Spleen (tissue), 13 donors: ENCODE results near the gene POLD3. TPM values are rescaled to one million over a fixed set of nuclear protein-coding genes. Genes with fewer than 3 reads are reported as not detected.

Experiments
- DNase-seq: peaks from one replicate; pipeline ENCODE4 v3.0.0-alpha.2; 2020
- H3K27ac ChIP-seq, 8 donors: fragments of 200-600 bp; sonication (generic) in 7 of 8; 1 replicate in 4 of 8; 2 replicates in 4 of 8; pipeline versions ENCODE4 v1.5.0 to v1.8.0; 2016 to 2021; ENCODE audit warnings: inconsistent platforms in 4 of 8, mild to moderate bottlenecking in 4 of 8, moderate library complexity in 1 of 8
- H3K27me3 ChIP-seq, 7 donors: fragments of 200-600 bp; sonication (generic) in 6 of 7; replicated peaks in 1 of 7; 1 replicate in 4 of 7; 2 replicates in 3 of 7; pipeline versions ENCODE4 v1.5.0 to v1.8.0; 2016 to 2021; ENCODE audit warnings: inconsistent platforms in 3 of 7, mild to moderate bottlenecking in 1 of 7
- H3K36me3 ChIP-seq, 6 donors: fragments of 200-600 bp; sonication (generic) in 5 of 6; 1 replicate in 4 of 6; 2 replicates in 2 of 6; pipeline versions ENCODE4 v1.5.0 to v1.8.0; 2016 to 2021; ENCODE audit warnings: inconsistent platforms in 2 of 6
- H3K4me1 ChIP-seq, 6 donors: fragments of 200-600 bp; sonication (generic) in 5 of 6; 1 replicate in 3 of 6; 2 replicates in 3 of 6; pipeline versions ENCODE4 v1.5.0 to v1.8.0; 2016 to 2021; ENCODE audit warnings: inconsistent platforms in 3 of 6
- H3K4me3 ChIP-seq, 8 donors: fragments of 200-600 bp; sonication (generic) in 7 of 8; 1 replicate in 4 of 8; 2 replicates in 4 of 8; pipeline versions ENCODE4 v1.5.0 to v1.8.0; 2016 to 2021; ENCODE audit warnings: inconsistent platforms in 4 of 8, mild to moderate bottlenecking in 4 of 8, moderate library complexity in 2 of 8
- H3K9me3 ChIP-seq, 8 donors: fragments of 200-600 bp; sonication (generic) in 7 of 8; 1 replicate in 4 of 8; 2 replicates in 4 of 8; pipeline versions ENCODE4 v1.5.0 to v1.8.0; 2016 to 2021; ENCODE audit warnings: inconsistent platforms in 4 of 8
- POLR2A ChIP-seq, 3 donors: fragments of 450-650 bp; IDR thresholded peaks; one replicate each; pipeline ENCODE4 v1.5.1; 2017; ENCODE audit warnings: antibody characterized with exemption in 3 of 3, mild to moderate bottlenecking in 1 of 3
- POLR2AphosphoS5 ChIP-seq, 3 donors: sonication (generic); formaldehyde crosslinking; IDR thresholded peaks; one replicate each; pipeline ENCODE4 v1.5.1; 2017; ENCODE audit warnings: antibody characterized with exemption in 3 of 3
- WGBS, 5 donors: extraction: QIAGEN DNeasy Blood & Tissue Kit in 3 of 5; methylation state at CpG; one replicate each; pipeline versions ENCODE4 v1.1.5 to v1.1.7; 2013 to 2018; 5-methylcytosine and 5-hydroxymethylcytosine counted together
- intact Hi-C: fragments of 100-400 bp; cut with DNase I; formaldehyde crosslinking; loops from one replicate; pipeline ENCODE4 v1.15.0; 2023; ENCODE audit warnings: low total_unique reads
- long read RNA-seq, 2 donors: transcript quantifications; one replicate each; lab custom pipeline, GENCODE V29; 2026
- polyA plus RNA-seq, 3 donors: library from polyadenylated mRNA; stranded (reverse); fragments of 200-250 nt; gene quantifications; one replicate each; pipeline ENCODE4 v1.2.1, GENCODE V29; 2013
- total RNA-seq, 7 donors: library from RNA; depleted of rRNA in 3 of 7; stranded (reverse); fragments of >200 nt in 3 of 7; fragmentation: NEBNext Ultra II Directional in 4 of 7; extraction: Animal tissue kit (Norgen Biotek cat#: 25700) in 4 of 7; gene quantifications; one replicate each; pipeline versions ENCODE4 v1.1.0 to v1.2.1, GENCODE V29; 2016 to 2021
- TF ChIP-seq, protein P1 (sequence below), 11 experiments: fragments of 200-600 bp in 7 of 11; fragments of 450-650 bp in 4 of 11; sonication (generic) in 4 of 11; IDR thresholded peaks in 8 of 11; conservative IDR thresholded peaks in 3 of 11; 1 replicate in 7 of 11; 2 replicates in 4 of 11; pipeline versions ENCODE4 v1.4.0 to v1.8.0; 2016 to 2021; ENCODE audit warnings: antibody characterized with exemption in 11 of 11, inconsistent platforms in 4 of 11, mild to moderate bottlenecking in 1 of 11
- donor health status: healthy with polysubstance abuse.
- donor health status: DM: no; HTN: no; CAD: no; lungs with moderate emphysema.
- donor health status: DM: no; HTN: no; CAD: no.
- donor health status: Bipolar disorder and iron deficiency.
- donor health status: healthy.
- donor health status: DM: no; HTN: no; CAD: no.
- donor health status: DM: yes; HTN: yes; CAD: no.

Gene POLD3, protein sequence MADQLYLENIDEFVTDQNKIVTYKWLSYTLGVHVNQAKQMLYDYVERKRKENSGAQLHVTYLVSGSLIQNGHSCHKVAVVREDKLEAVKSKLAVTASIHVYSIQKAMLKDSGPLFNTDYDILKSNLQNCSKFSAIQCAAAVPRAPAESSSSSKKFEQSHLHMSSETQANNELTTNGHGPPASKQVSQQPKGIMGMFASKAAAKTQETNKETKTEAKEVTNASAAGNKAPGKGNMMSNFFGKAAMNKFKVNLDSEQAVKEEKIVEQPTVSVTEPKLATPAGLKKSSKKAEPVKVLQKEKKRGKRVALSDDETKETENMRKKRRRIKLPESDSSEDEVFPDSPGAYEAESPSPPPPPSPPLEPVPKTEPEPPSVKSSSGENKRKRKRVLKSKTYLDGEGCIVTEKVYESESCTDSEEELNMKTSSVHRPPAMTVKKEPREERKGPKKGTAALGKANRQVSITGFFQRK
- total RNA-seq (10 to 100 TPM; 13.9 to 23.1 (median 17.7) TPM), polyA plus RNA-seq (1 to 10 TPM; 5.0 to 9.0 (median 6.1) TPM)
- long read RNA-seq, donor 1, partial matches to known transcripts: 0 of 1 reads
- long read RNA-seq, donor 1, other reads (novel, unspliced or antisense): 0 of 1 reads
- long read RNA-seq, donor 2, partial matches to known transcripts: 0 of 4 reads
- long read RNA-seq, donor 2, other reads (novel, unspliced or antisense): 0 of 4 reads

DNA sequence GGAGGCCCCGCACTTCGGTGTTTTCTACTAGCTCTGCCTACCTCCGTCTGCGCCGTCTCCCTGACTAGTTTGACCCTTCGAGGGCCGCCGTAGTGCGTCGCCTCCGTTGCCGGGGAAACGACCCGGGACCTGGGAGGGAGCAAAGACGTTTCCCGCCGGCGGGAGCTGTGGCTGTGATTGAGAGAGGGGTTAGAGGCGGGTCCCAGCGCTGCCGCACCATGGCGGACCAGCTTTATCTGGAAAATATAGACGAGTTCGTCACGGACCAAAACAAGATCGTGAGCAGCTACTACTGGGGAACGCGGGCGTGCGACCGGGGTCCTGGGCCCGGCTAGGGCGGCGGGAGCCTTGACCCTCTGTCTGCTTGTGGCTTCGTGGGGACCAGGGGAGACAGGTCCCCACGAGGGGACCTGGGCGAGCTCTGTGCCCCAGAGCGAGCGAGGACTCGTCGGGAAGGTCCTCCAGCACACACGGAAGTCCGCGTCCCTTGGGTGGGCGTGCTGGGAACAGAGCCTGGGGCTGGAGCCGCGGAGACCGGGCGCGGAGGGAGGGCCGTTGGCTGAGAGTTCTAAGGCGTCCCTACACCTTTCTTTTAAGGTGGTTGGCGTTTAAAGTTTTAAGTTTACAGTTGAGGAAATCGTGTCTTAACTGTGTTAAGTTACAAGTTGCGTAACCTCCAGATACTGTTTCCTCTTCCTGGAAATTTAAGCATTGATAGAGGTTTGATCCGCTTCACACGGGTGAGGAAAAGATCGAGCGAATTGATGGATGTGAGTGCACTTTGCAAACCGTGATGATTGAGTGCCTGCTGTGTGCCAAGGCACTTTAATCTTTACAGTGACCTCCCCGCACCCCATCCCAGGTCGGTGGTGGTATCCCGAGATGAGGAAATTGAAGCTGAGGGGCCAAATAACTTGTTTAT is at the start of gene POLD3:
TSS of gene POLD3 (plus strand) at position 142 of the 922 bp plus-strand sequence. CDS start at position 219, 77 bp downstream.
- H3K9me3 ChIP-seq: no peaks in the 10 kb centered on the region
- H3K27me3 ChIP-seq: no peaks in the 10 kb centered on the region
- intact Hi-C loops: no loop called here
- peaks cover 0 to 30% (median 8%) of the 10 kb centered on the region in 6 donors for H3K36me3 ChIP-seq
- peaks cover 8 to 29% (median 21%) of the 10 kb centered on the region in 6 donors for H3K4me1 ChIP-seq
- DNase-seq: peak; percentile 99
- H3K27ac ChIP-seq: peak within 1 kb of the TSS; percentile 63 to 89 (median 87)
- WGBS, 5 donors: 0 to 1% (median 0%) methylated on average over 26 to 63 of the region's 63 CpGs
- TF ChIP-seq POLR2AphosphoS5 (IDR thresholded peaks at IDR 0.05): peak; percentile 89 to 93 (median 89)
- TF ChIP-seq POLR2A (IDR thresholded peaks at IDR 0.05): peak in 1 of 3 donors; percentile 31
- TF ChIP-seq, protein P1, sequence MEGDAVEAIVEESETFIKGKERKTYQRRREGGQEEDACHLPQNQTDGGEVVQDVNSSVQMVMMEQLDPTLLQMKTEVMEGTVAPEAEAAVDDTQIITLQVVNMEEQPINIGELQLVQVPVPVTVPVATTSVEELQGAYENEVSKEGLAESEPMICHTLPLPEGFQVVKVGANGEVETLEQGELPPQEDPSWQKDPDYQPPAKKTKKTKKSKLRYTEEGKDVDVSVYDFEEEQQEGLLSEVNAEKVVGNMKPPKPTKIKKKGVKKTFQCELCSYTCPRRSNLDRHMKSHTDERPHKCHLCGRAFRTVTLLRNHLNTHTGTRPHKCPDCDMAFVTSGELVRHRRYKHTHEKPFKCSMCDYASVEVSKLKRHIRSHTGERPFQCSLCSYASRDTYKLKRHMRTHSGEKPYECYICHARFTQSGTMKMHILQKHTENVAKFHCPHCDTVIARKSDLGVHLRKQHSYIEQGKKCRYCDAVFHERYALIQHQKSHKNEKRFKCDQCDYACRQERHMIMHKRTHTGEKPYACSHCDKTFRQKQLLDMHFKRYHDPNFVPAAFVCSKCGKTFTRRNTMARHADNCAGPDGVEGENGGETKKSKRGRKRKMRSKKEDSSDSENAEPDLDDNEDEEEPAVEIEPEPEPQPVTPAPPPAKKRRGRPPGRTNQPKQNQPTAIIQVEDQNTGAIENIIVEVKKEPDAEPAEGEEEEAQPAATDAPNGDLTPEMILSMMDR (IDR thresholded peaks at IDR 0.05 in 8 of 11, conservative IDR thresholded peaks at IDR 0.05 in 3 of 11): peak in 1 of 11 experiments; percentile 12
- H3K4me3 ChIP-seq: peak within 1 kb of the TSS; percentile 88 to 100 (median 98)

DNA sequence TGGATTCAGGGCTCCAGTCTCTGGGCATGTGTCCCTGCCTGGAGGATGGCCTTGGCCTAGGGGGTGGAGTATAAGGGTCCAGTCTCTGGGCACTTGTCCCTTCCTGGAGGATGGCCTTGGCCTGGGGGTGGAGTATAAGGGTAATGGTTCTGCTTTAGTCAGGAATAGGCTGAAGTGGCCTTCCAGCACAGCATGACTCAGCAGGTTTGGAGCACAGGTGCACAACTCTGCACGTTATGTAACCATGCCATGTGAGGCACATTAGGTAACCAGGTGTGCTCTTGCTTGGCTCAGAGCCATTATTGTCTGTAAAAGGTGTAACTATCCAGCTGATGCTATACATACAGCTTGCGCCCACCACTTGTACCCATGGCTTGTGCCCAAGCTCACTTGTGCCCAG is 48.4 kb upstream of the POLD3 start:
- 81 to 88% (median 82%) methylated on average over 2 of the region's 2 CpGs for WGBS, 5 donors

DNA sequence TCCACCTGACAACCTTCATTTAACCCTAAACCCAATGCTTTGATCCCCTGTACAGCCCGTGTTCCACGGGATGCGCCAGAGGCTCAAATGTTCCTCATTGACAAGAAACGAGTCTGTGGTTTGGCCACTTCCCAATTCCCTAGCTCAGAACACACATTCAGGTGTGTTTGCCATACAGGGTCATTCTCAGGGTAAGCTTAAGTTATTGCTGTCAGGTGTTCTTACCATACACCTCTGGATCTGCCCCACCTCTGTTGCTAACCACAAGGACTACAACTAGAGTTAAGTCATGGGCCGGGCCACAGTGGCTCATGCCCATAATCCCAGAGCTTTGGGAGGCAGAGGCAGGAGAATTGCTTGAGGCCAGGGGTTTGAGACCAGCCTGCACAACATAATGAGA is 45.6 kb upstream of the POLD3 start:
- TF ChIP-seq POLR2A (IDR thresholded peaks at IDR 0.05) (no peak), POLR2AphosphoS5 (IDR thresholded peaks at IDR 0.05) (no peak)
- TF ChIP-seq, protein P1 (IDR thresholded peaks at IDR 0.05 in 8 of 11, conservative IDR thresholded peaks at IDR 0.05 in 3 of 11): no peak
- Histone ChIP-seq H3K4me3 (no peak overlapping the region), H3K36me3 (no peaks in the 10 kb centered on the region), H3K27ac (no peak overlapping the region), H3K9me3 (peaks cover 0 to 26% (median 18%) of the 10 kb centered on the region in 8 donors), H3K27me3 (no peaks in the 10 kb centered on the region), H3K4me1 (no peaks in the 10 kb centered on the region)
- WGBS, 5 donors: 71 to 85% (median 77%) methylated on average over 5 of the region's 5 CpGs
- no peak for DNase-seq
- intact Hi-C loops: no loop called here

More for the DNA sequence above, 48.4 kb upstream of the POLD3 start:
- intact Hi-C loops: no loop called here
- Histone ChIP-seq H3K27ac (no peak overlapping the region), H3K9me3 (peaks cover 0 to 30% (median 18%) of the 10 kb centered on the region in 8 donors), H3K36me3 (no peaks in the 10 kb centered on the region), H3K4me1 (no peaks in the 10 kb centered on the region), H3K4me3 (no peak overlapping the region), H3K27me3 (no peaks in the 10 kb centered on the region)
- TF ChIP-seq POLR2A (IDR thresholded peaks at IDR 0.05): no peak
- TF ChIP-seq, protein P1 (IDR thresholded peaks at IDR 0.05 in 8 of 11, conservative IDR thresholded peaks at IDR 0.05 in 3 of 11): no peak
- TF ChIP-seq POLR2AphosphoS5 (IDR thresholded peaks at IDR 0.05): no peak
- DNase-seq: no peak
